Measurements from ENCODE around the gene AOPEP.

DNA sequence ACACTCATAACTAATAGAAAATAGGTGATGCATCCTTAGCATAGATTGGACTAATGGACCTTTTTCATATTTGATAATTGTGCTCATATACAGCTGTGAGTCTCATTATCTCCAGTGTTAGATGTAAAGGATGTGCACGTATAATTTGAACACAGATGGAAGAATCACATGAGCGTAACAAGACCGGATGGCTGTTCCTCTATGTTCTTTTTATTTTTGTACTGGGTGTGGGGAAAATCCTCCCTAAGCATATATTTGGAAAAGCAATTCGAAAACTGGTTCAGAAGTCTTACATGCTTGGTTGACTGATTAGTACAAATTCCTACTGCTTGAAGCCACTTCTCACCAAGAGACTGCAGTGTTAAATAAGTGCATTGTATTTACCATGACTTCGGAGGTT, 230.2 kb downstream of the AOPEP start:
- TF ChIP-seq ZNF433 (tag by site-specific recombination; IDR thresholded peaks at IDR 0.05; ENCODE audit: low read depth) (no peak), YY1 (tag by site-specific recombination; IDR thresholded peaks at IDR 0.05) (no peak), ZNF423 (tag by site-specific recombination; IDR thresholded peaks at IDR 0.05) (no peak)
- TF ChIP-seq, protein P1, sequence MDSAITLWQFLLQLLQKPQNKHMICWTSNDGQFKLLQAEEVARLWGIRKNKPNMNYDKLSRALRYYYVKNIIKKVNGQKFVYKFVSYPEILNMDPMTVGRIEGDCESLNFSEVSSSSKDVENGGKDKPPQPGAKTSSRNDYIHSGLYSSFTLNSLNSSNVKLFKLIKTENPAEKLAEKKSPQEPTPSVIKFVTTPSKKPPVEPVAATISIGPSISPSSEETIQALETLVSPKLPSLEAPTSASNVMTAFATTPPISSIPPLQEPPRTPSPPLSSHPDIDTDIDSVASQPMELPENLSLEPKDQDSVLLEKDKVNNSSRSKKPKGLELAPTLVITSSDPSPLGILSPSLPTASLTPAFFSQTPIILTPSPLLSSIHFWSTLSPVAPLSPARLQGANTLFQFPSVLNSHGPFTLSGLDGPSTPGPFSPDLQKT (IDR thresholded peaks at IDR 0.05; ENCODE audit: borderline replicate concordance, low read depth, low read length): no peak
- TF ChIP-seq, protein P2, sequence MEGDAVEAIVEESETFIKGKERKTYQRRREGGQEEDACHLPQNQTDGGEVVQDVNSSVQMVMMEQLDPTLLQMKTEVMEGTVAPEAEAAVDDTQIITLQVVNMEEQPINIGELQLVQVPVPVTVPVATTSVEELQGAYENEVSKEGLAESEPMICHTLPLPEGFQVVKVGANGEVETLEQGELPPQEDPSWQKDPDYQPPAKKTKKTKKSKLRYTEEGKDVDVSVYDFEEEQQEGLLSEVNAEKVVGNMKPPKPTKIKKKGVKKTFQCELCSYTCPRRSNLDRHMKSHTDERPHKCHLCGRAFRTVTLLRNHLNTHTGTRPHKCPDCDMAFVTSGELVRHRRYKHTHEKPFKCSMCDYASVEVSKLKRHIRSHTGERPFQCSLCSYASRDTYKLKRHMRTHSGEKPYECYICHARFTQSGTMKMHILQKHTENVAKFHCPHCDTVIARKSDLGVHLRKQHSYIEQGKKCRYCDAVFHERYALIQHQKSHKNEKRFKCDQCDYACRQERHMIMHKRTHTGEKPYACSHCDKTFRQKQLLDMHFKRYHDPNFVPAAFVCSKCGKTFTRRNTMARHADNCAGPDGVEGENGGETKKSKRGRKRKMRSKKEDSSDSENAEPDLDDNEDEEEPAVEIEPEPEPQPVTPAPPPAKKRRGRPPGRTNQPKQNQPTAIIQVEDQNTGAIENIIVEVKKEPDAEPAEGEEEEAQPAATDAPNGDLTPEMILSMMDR (tag by site-specific recombination; IDR thresholded peaks at IDR 0.05): no peak

Measured in HEK293 (cell line).